Neural cell (in vitro differentiated cells): ENCODE data around the gene SUCLG2. TPM values are rescaled to one million over a fixed set of nuclear protein-coding genes. Genes with fewer than 3 reads are reported as not detected.

Experiments used
- H2AFZ ChIP-seq: fragments of 200-600, 300-800 bp; sonication (generic), shearing (Covaris generic); 2 replicates; pipeline ENCODE4 v1.6.0; 2014; ENCODE audit warnings: low read depth, mild to moderate bottlenecking, antibody characterized with exemption, low read length, moderate library complexity
- H3F3A ChIP-seq: fragments of 200-600 bp; shearing (Covaris generic); 2 replicates; pipeline ENCODE4 v1.6.1; 2016; ENCODE audit warnings: mild to moderate bottlenecking, moderate library complexity, mixed read lengths, antibody characterized with exemption, low read length; ENCODE audit not compliant: insufficient read depth, poor library complexity, severe bottlenecking
- H3K27ac ChIP-seq: fragments of 200-600, 300-800 bp; sonication (generic), shearing (Covaris generic); 2 replicates; pipeline ENCODE4 v1.5.1; 2014; ENCODE audit warnings: mild to moderate bottlenecking, low read length, moderate library complexity
- H3K27me3 ChIP-seq: fragments of 300-800, 200-600 bp; sonication (generic), shearing (Covaris generic); 2 replicates; pipeline ENCODE4 v1.6.0; 2014; ENCODE audit warnings: mild to moderate bottlenecking, low read depth, low read length, moderate library complexity; ENCODE audit not compliant: insufficient read depth
- H3K36me3 ChIP-seq: fragments of 300-800, 200-600 bp; sonication (generic), shearing (Covaris generic); 2 replicates; pipeline ENCODE4 v1.5.1; 2014; ENCODE audit warnings: mild to moderate bottlenecking, antibody characterized with exemption, low read length, moderate library complexity; ENCODE audit not compliant: insufficient read depth
- H3K4me2 ChIP-seq: fragments of 300-800, 200-600 bp; sonication (generic), shearing (Covaris generic); 2 replicates; pipeline ENCODE4 v1.6.0; 2014; ENCODE audit warnings: mild to moderate bottlenecking, low read length
- H3K4me3 ChIP-seq: fragments of 300-800, 200-600 bp; sonication (generic), shearing (Covaris generic); 2 replicates; pipeline ENCODE4 v1.5.1; 2014; ENCODE audit warnings: mild to moderate bottlenecking, low read length, moderate library complexity
- H3K79me2 ChIP-seq: fragments of 200-600 bp; shearing (Covaris generic); replicated peaks from 2 replicates; pipeline ENCODE4 v1.6.0; 2014; ENCODE audit warnings: mild to moderate bottlenecking, low read length, moderate library complexity; ENCODE audit not compliant: insufficient read depth
- H3K9ac ChIP-seq: fragments of 300-800, 200-600 bp; sonication (generic), shearing (Covaris generic); 2 replicates; pipeline ENCODE4 v1.6.1; 2016; ENCODE audit warnings: mild to moderate bottlenecking, low read length, mixed read lengths
- H3K9me2 ChIP-seq: fragments of 200-600 bp; shearing (Covaris generic); 2 replicates; pipeline ENCODE4 v1.6.1; 2016; ENCODE audit warnings: mild to moderate bottlenecking, low read length, mixed read lengths; ENCODE audit not compliant: insufficient read depth
- H3K9me3 ChIP-seq: fragments of 200-600, 300-800 bp; sonication (generic), shearing (Covaris generic); 2 replicates; pipeline ENCODE4 v1.6.1; 2016; ENCODE audit warnings: mild to moderate bottlenecking, mixed run types, low read length, moderate library complexity, mixed read lengths
- H4K20me1 ChIP-seq: fragments of 200-600 bp; shearing (Covaris generic); 2 replicates; pipeline ENCODE4 v1.6.1; 2016; ENCODE audit warnings: mild to moderate bottlenecking, mixed run types; ENCODE audit not compliant: insufficient read depth
- EP300 ChIP-seq: fragments of 450-650 bp; conservative IDR thresholded peaks from 2 replicates; pipeline ENCODE4 v1.6.1; 2014; ENCODE audit warnings: antibody characterized with exemption, mild to moderate bottlenecking, moderate library complexity; ENCODE audit not compliant: poor library complexity, severe bottlenecking
- EZH2 ChIP-seq: fragments of 200-600, 300-800 bp; shearing (Covaris generic), sonication (generic); IDR thresholded peaks from 2 replicates; pipeline ENCODE4 v1.6.1; 2014; ENCODE audit warnings: antibody characterized with exemption, low read length, borderline replicate concordance, mild to moderate bottlenecking; ENCODE audit not compliant: insufficient read depth, poor library complexity, severe bottlenecking
- MXI1 ChIP-seq: fragments of 450-650 bp; conservative IDR thresholded peaks from 2 replicates; pipeline ENCODE4 v1.6.1; 2014; ENCODE audit warnings: antibody characterized with exemption, mild to moderate bottlenecking; ENCODE audit not compliant: poor library complexity, severe bottlenecking
- POLR2AphosphoS5 ChIP-seq: IDR thresholded peaks from 2 replicates; pipeline ENCODE4 v1.6.1; 2012
- RAD21 ChIP-seq: fragments of 450-650 bp; conservative IDR thresholded peaks from 2 replicates; pipeline ENCODE4 v1.6.1; 2014; ENCODE audit warnings: antibody characterized with exemption, mild to moderate bottlenecking, moderate library complexity
- SMC3 ChIP-seq: fragments of 450-650 bp; conservative IDR thresholded peaks from 2 replicates; pipeline ENCODE4 v1.6.1; 2014; ENCODE audit warnings: antibody characterized with exemption, mild to moderate bottlenecking, moderate library complexity; ENCODE audit not compliant: poor library complexity
- TAF1 ChIP-seq: IDR thresholded peaks from 2 replicates; pipeline ENCODE4 v1.6.1; 2012; ENCODE audit warnings: low read depth
- polyA plus RNA-seq: library from polyadenylated mRNA; depleted of rRNA; stranded (reverse); fragments of >200 nt; gene quantifications from 2 replicates; pipeline ENCODE4 v1.2.3, GENCODE V29; 2014
- TF ChIP-seq, protein P1 (sequence below): IDR thresholded peaks from 2 replicates; pipeline ENCODE4 v1.6.1; 2012; ENCODE audit warnings: borderline replicate concordance
- TF ChIP-seq, protein P2 (sequence below): fragments of 450-650 bp; IDR thresholded peaks from 2 replicates; pipeline ENCODE4 v1.5.1; 2014; ENCODE audit warnings: antibody characterized with exemption, mild to moderate bottlenecking, moderate library complexity; ENCODE audit not compliant: poor library complexity, severe bottlenecking

The SUCLG2 gene
- polyA plus RNA-seq, 1 donor from 2014 or later, result 0.15 TPM

- Histone ChIP-seq H3K4me3 (no peak overlapping the region), H3F3A (no peaks in the 10 kb centered on the region), H2AFZ (no peak overlapping the region), H3K79me2 (no peaks in the 10 kb centered on the region), H3K9me3 (no peaks in the 10 kb centered on the region), H4K20me1 (no peaks in the 10 kb centered on the region), H3K9me2 (no peaks in the 10 kb centered on the region), H3K27me3 (no peaks in the 10 kb centered on the region), H3K9ac (no peak overlapping the region), H3K4me2 (no peak overlapping the region), H3K36me3 (no peaks in the 10 kb centered on the region), H3K27ac (no peak overlapping the region)
- TF ChIP-seq TAF1 (no peak), EZH2 (no peak)
Measured at GRCh38 chr3:67346081-67346480, 308.3 kb downstream of the SUCLG2 start.

GRCh38 chr3:67335813-67336212 is 318.6 kb downstream of the SUCLG2 start:
- H3K27me3 ChIP-seq, result no peaks in the 10 kb centered on the region
- no peaks in the 10 kb centered on the region for H3F3A ChIP-seq
- no peak overlapping the region for H2AFZ ChIP-seq
- TF ChIP-seq EP300, result no peak
- no peak for TF ChIP-seq EZH2
- no peak for TF ChIP-seq MXI1
- no peak for TF ChIP-seq TAF1
- TF ChIP-seq POLR2AphosphoS5, result no peak
- TF ChIP-seq, protein P1, sequence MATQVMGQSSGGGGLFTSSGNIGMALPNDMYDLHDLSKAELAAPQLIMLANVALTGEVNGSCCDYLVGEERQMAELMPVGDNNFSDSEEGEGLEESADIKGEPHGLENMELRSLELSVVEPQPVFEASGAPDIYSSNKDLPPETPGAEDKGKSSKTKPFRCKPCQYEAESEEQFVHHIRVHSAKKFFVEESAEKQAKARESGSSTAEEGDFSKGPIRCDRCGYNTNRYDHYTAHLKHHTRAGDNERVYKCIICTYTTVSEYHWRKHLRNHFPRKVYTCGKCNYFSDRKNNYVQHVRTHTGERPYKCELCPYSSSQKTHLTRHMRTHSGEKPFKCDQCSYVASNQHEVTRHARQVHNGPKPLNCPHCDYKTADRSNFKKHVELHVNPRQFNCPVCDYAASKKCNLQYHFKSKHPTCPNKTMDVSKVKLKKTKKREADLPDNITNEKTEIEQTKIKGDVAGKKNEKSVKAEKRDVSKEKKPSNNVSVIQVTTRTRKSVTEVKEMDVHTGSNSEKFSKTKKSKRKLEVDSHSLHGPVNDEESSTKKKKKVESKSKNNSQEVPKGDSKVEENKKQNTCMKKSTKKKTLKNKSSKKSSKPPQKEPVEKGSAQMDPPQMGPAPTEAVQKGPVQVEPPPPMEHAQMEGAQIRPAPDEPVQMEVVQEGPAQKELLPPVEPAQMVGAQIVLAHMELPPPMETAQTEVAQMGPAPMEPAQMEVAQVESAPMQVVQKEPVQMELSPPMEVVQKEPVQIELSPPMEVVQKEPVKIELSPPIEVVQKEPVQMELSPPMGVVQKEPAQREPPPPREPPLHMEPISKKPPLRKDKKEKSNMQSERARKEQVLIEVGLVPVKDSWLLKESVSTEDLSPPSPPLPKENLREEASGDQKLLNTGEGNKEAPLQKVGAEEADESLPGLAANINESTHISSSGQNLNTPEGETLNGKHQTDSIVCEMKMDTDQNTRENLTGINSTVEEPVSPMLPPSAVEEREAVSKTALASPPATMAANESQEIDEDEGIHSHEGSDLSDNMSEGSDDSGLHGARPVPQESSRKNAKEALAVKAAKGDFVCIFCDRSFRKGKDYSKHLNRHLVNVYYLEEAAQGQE, result no peak
- TF ChIP-seq RAD21, result no peak
- TF ChIP-seq, protein P2, sequence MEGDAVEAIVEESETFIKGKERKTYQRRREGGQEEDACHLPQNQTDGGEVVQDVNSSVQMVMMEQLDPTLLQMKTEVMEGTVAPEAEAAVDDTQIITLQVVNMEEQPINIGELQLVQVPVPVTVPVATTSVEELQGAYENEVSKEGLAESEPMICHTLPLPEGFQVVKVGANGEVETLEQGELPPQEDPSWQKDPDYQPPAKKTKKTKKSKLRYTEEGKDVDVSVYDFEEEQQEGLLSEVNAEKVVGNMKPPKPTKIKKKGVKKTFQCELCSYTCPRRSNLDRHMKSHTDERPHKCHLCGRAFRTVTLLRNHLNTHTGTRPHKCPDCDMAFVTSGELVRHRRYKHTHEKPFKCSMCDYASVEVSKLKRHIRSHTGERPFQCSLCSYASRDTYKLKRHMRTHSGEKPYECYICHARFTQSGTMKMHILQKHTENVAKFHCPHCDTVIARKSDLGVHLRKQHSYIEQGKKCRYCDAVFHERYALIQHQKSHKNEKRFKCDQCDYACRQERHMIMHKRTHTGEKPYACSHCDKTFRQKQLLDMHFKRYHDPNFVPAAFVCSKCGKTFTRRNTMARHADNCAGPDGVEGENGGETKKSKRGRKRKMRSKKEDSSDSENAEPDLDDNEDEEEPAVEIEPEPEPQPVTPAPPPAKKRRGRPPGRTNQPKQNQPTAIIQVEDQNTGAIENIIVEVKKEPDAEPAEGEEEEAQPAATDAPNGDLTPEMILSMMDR, result no peak
- TF ChIP-seq SMC3, result no peak
- no peaks in the 10 kb centered on the region for H3K36me3 ChIP-seq
- no peaks in the 10 kb centered on the region for H3K9me2 ChIP-seq
- H3K4me3 ChIP-seq, result no peak overlapping the region
- no peak overlapping the region for H3K4me2 ChIP-seq
- H4K20me1 ChIP-seq, result no peaks in the 10 kb centered on the region
- H3K27ac ChIP-seq, result no peak overlapping the region
- no peaks in the 10 kb centered on the region for H3K79me2 ChIP-seq
- H3K9ac ChIP-seq, result no peak overlapping the region
- H3K9me3 ChIP-seq, result no peaks in the 10 kb centered on the region

DNA sequence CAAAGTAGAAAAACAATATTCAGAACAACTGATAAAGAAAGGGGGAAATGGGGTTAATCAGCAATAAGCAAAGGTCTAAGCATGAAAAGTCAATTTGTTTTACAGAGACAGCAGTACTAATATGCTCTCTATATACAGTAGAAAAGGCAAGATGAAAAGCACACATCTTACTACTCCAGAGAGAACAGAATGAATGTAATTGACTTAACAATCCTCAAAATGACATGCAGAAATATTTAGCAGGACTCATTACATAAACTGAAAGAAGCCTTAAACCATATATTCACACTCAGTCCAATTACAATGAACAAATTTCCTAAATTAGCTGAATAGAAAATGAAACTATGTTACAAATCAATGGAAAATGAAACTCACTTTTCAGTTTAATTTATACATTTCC is 319.8 kb downstream of the SUCLG2 start:
- Histone ChIP-seq H3K9me3 (no peaks in the 10 kb centered on the region), H3K27ac (no peak overlapping the region), H4K20me1 (no peaks in the 10 kb centered on the region), H3K27me3 (no peaks in the 10 kb centered on the region), H3F3A (no peaks in the 10 kb centered on the region), H3K79me2 (no peaks in the 10 kb centered on the region), H3K36me3 (no peaks in the 10 kb centered on the region), H3K4me3 (no peak overlapping the region), H2AFZ (no peak overlapping the region), H3K4me2 (no peak overlapping the region), H3K9me2 (no peaks in the 10 kb centered on the region), H3K9ac (no peak overlapping the region)
- TF ChIP-seq EZH2, result no peak
- no peak for TF ChIP-seq SMC3
- no peak for TF ChIP-seq RAD21
- TF ChIP-seq MXI1, result no peak
- TF ChIP-seq, protein P1, result no peak
- TF ChIP-seq, protein P2, result no peak
- TF ChIP-seq TAF1, result no peak
- no peak for TF ChIP-seq EP300
- TF ChIP-seq POLR2AphosphoS5, result no peak
